Cardiac muscle cell (in vitro differentiated cells and primary cell): ENCODE data around the gene FMNL1. TPM values are rescaled to one million over a fixed set of nuclear protein-coding genes. Genes with fewer than 3 reads are reported as not detected.

Experiments
- DNase-seq, 2 donors: peaks; one replicate each; pipeline versions ENCODE4 v3.0.0 to v3.0.0-alpha.2; 2010 to 2017; ENCODE audit warnings: low read depth in 1 of 2, low spot score in 1 of 2
- H3K27ac ChIP-seq: fragments of 200-600 bp; sonication (generic); 2 replicates; pipeline ENCODE4 v1.5.1; 2016
- H3K27me3 ChIP-seq: fragments of 200-600 bp; sonication (generic); 2 replicates; pipeline ENCODE4 v1.6.0; 2016; ENCODE audit warnings: control low read depth
- H3K36me3 ChIP-seq: fragments of 200-600 bp; sonication (generic); 2 replicates; pipeline ENCODE4 v1.5.1; 2016; ENCODE audit warnings: control low read depth
- H3K4me1 ChIP-seq: fragments of 200-600 bp; sonication (generic); 2 replicates; pipeline ENCODE4 v1.8.1; 2017; ENCODE audit warnings: low read depth, mild to moderate bottlenecking, mixed run types
- H3K4me3 ChIP-seq: fragments of 200-600 bp; sonication (generic); 2 replicates; pipeline ENCODE4 v1.5.1; 2016; ENCODE audit warnings: mild to moderate bottlenecking
- H3K9me3 ChIP-seq: fragments of 200-600 bp; sonication (generic); 2 replicates; pipeline ENCODE4 v1.5.1; 2017; ENCODE audit warnings: low read depth, mild to moderate bottlenecking, control low read depth
- polyA plus RNA-seq: library from polyadenylated mRNA; unstranded; fragments of >200 nt; fragmentation: Nextera tagmentation; extraction: Ambion mirVana; gene quantifications from 2 replicates; pipeline ENCODE4 v1.2.1, GENCODE V29; 2016
- total RNA-seq: library from RNA; depleted of rRNA; stranded (reverse); fragments of >200 nt; gene quantifications from 2 replicates; pipeline ENCODE4 v1.2.3, GENCODE V29; 2016
- TF ChIP-seq, protein P1 (sequence below): IDR thresholded peaks from 2 replicates; pipeline ENCODE4 v1.5.1; 2012; ENCODE audit warnings: low read depth, mild to moderate bottlenecking, low read length

The FMNL1 gene, protein sequence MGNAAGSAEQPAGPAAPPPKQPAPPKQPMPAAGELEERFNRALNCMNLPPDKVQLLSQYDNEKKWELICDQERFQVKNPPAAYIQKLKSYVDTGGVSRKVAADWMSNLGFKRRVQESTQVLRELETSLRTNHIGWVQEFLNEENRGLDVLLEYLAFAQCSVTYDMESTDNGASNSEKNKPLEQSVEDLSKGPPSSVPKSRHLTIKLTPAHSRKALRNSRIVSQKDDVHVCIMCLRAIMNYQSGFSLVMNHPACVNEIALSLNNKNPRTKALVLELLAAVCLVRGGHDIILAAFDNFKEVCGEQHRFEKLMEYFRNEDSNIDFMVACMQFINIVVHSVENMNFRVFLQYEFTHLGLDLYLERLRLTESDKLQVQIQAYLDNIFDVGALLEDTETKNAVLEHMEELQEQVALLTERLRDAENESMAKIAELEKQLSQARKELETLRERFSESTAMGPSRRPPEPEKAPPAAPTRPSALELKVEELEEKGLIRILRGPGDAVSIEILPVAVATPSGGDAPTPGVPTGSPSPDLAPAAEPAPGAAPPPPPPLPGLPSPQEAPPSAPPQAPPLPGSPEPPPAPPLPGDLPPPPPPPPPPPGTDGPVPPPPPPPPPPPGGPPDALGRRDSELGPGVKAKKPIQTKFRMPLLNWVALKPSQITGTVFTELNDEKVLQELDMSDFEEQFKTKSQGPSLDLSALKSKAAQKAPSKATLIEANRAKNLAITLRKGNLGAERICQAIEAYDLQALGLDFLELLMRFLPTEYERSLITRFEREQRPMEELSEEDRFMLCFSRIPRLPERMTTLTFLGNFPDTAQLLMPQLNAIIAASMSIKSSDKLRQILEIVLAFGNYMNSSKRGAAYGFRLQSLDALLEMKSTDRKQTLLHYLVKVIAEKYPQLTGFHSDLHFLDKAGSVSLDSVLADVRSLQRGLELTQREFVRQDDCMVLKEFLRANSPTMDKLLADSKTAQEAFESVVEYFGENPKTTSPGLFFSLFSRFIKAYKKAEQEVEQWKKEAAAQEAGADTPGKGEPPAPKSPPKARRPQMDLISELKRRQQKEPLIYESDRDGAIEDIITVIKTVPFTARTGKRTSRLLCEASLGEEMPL
- total RNA-seq, result 0.51 and 0.95 TPM in 2 replicates
- polyA plus RNA-seq, result 0.83 and 1.2 TPM in 2 replicates

DNA sequence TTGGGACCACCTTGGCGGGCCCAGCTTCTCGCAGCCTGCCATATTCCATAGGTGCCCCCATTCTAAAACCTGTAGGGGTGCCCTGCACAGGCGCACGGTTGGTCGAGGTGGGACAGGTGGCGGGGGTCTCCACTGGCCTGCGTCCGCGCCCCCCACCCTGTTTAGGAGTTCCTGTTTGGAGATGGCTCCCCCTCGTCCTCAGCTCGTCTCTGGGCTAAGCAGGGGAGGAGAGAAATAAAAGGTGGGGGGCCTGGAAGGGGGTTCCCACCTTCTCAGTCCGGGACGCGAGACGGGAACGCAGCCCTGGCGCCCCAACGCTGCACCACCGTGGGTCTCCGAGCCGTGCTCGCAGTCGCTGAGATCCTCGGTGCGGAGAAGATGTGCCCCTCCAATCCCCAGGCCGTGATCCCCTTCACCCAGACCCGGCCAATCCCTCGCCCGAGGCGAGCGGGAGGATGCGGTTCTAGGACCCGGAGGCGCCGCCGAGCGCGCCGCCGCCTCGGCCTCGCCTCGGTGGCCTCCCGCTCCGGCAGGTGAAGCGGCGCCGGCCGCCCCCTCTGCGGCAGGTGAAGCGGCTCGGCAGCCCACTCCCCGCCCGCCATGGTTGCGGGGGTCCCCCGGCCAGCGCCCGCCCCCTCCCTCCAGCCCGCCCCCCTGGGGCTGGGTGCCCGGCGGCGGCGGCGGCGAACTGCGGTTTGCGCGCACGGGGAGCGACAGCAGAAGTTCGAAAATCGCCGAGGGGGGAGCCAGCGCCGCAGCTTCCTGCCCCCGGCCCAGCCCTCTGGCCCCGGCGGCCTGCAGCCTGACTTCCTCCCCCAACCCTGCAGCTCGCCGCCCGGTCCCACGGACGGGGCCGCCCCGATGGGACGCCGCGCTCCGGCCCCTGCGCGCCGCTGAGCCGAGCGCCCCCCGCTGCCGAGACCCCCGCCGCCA, at the start of gene FMNL1:
FMNL1 (plus strand) TSS at position 805 of the 933 bp plus-strand sequence. CDS start 240 bp downstream, outside the sequence.
- Histone ChIP-seq H3K27me3 (peaks cover 70% of the 10 kb centered on the region), H3K4me3 (peak within 1 kb of the TSS; percentile 78), H3K27ac (no peak within 1 kb of the TSS), H3K4me1 (no peaks in the 10 kb centered on the region), H3K9me3 (no peaks in the 10 kb centered on the region), H3K36me3 (no peaks in the 10 kb centered on the region)
- TF ChIP-seq, protein P1, sequence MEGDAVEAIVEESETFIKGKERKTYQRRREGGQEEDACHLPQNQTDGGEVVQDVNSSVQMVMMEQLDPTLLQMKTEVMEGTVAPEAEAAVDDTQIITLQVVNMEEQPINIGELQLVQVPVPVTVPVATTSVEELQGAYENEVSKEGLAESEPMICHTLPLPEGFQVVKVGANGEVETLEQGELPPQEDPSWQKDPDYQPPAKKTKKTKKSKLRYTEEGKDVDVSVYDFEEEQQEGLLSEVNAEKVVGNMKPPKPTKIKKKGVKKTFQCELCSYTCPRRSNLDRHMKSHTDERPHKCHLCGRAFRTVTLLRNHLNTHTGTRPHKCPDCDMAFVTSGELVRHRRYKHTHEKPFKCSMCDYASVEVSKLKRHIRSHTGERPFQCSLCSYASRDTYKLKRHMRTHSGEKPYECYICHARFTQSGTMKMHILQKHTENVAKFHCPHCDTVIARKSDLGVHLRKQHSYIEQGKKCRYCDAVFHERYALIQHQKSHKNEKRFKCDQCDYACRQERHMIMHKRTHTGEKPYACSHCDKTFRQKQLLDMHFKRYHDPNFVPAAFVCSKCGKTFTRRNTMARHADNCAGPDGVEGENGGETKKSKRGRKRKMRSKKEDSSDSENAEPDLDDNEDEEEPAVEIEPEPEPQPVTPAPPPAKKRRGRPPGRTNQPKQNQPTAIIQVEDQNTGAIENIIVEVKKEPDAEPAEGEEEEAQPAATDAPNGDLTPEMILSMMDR, result no peak
- DNase-seq, result no peak

DNA sequence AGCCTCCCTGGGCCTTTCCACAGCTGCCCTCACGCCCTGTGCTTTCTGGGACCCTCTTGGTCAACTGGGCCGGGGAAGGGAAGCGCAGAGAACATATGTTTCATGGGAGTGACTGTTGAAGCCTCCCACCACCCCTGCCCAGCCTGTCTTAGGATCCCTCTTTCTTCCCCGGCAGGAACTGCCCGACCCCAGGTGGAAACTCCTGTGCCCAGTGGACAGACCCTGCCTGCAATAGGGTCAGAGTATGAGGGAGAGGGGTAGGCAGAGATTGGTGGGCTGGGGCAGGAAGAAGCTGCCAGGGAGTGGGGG, 49.5 kb upstream of the FMNL1 start:
- no peaks in the 10 kb centered on the region for H3K9me3 ChIP-seq
- H3K4me3 ChIP-seq, result no peak overlapping the region
- H3K27me3 ChIP-seq, result no peaks in the 10 kb centered on the region
- TF ChIP-seq, protein P1, result no peak
- H3K36me3 ChIP-seq, result no peaks in the 10 kb centered on the region
- no peak for DNase-seq
- peak overlapping the region; percentile 79 for H3K27ac ChIP-seq
- H3K4me1 ChIP-seq, result peaks cover 21% of the 10 kb centered on the region

DNA sequence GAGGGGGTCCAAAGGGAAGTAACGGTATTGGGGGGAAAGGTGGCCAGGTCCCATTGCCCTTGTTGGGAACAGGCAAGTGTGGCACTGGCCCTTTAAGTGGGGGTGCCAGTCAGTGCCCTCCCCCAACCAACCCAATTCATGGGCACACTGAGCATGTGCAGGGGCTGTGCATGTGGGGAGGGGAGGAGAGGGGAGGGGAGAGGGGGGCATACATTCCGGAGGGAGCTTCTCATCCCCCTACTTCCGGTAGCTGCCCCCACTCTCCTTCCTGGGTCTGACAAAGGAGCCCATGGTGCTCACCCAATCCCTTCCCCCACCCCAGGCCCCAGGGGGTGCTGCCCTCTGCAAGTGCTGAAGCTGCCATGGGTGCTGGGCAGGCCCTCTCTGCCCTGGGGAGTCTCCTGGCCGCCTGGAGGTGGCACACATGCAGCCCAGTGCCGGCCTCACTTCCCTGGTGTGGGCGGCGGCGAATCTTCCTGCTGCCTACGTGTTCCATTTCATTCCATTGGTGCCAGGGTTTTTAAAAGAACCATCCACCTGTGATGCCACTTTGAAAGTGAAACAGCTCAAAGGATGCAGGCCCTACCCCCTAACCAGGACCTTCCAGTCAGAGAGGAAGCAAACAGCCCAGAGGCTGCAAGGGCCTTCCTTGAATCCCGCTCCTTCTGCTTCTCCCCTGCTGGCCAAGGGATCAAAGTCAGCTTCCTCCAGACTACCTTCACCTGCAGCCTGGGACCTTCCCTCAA, 49.0 kb upstream of the FMNL1 start:
- H3K4me3 ChIP-seq, result no peak overlapping the region
- peak in 1 of 2 donors; percentile 66 for DNase-seq
- TF ChIP-seq, protein P1, result no peak
- no peaks in the 10 kb centered on the region for H3K36me3 ChIP-seq
- peak overlapping the region; percentile 79 for H3K27ac ChIP-seq
- no peaks in the 10 kb centered on the region for H3K9me3 ChIP-seq
- H3K4me1 ChIP-seq, result peaks cover 21% of the 10 kb centered on the region
- H3K27me3 ChIP-seq, result no peaks in the 10 kb centered on the region

DNA sequence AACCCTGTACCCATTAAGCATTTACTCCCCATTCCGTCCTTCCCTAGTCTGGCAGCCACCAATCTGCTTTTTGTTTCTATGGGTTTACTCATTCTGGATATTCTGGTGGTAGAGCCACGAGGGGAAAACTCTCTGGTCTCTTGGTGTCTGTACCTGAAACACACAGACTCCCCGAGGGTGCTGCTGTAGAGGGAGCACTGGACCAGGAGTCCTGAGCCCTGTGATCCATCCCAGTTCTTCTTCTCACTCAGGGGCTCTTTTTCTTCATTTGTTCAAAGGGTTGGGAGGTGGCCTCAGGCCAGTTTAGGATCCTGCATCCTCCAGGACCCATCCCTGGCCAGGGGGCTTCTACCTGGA, 45.9 kb upstream of the FMNL1 start:
- H3K36me3 ChIP-seq, result no peaks in the 10 kb centered on the region
- TF ChIP-seq, protein P1, result no peak
- no peaks in the 10 kb centered on the region for H3K27me3 ChIP-seq
- H3K9me3 ChIP-seq, result no peaks in the 10 kb centered on the region
- no peak overlapping the region for H3K27ac ChIP-seq
- peaks cover 21% of the 10 kb centered on the region for H3K4me1 ChIP-seq
- no peak overlapping the region for H3K4me3 ChIP-seq
- no peak for DNase-seq
